SU-DHL-6 (cell line): ENCODE data around the gene HBA1.

Source experiments
- EZH2phosphoT487 ChIP-seq: fragments of 200-600 bp; sonication (generic), shearing (Covaris generic); conservative IDR thresholded peaks from 2 replicates; pipeline ENCODE4 v1.6.1; 2018; ENCODE audit warnings: mild to moderate bottlenecking, antibody characterized with exemption, low read length, moderate library complexity, mixed read lengths
- TF ChIP-seq, protein P1 (sequence below): fragments of 200-600 bp; sonication (generic); IDR thresholded peaks from one replicate; pipeline ENCODE4 v1.5.1; 2017; ENCODE audit warnings: antibody characterized with exemption, mild to moderate bottlenecking, low read length, moderate library complexity; ENCODE audit not compliant: insufficient read depth, poor library complexity, severe bottlenecking

- no peak for TF ChIP-seq EZH2phosphoT487
- TF ChIP-seq, protein P1, sequence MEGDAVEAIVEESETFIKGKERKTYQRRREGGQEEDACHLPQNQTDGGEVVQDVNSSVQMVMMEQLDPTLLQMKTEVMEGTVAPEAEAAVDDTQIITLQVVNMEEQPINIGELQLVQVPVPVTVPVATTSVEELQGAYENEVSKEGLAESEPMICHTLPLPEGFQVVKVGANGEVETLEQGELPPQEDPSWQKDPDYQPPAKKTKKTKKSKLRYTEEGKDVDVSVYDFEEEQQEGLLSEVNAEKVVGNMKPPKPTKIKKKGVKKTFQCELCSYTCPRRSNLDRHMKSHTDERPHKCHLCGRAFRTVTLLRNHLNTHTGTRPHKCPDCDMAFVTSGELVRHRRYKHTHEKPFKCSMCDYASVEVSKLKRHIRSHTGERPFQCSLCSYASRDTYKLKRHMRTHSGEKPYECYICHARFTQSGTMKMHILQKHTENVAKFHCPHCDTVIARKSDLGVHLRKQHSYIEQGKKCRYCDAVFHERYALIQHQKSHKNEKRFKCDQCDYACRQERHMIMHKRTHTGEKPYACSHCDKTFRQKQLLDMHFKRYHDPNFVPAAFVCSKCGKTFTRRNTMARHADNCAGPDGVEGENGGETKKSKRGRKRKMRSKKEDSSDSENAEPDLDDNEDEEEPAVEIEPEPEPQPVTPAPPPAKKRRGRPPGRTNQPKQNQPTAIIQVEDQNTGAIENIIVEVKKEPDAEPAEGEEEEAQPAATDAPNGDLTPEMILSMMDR = no peak
Observed at GRCh38 chr16:168424-168823, 8.1 kb upstream of the HBA1 start.
